Cardiac muscle cell (in vitro differentiated cells and primary cell): ENCODE data around the gene ADAMTS2. TPM values are rescaled to one million over a fixed set of nuclear protein-coding genes. Genes with fewer than 3 reads are reported as not detected.
"Not testable (repeated sequence)": the region's sequence is repeated elsewhere in the genome, so short reads cannot be mapped to it uniquely, and the experiment has no call there.

Source experiments
- DNase-seq, 2 donors: peaks; one replicate each; pipeline versions ENCODE4 v3.0.0 to v3.0.0-alpha.2; 2010 to 2017; ENCODE audit warnings: low read depth in 1 of 2, low spot score in 1 of 2
- H3K27ac ChIP-seq: fragments of 200-600 bp; sonication (generic); 2 replicates; pipeline ENCODE4 v1.5.1; 2016
- H3K27me3 ChIP-seq: fragments of 200-600 bp; sonication (generic); 2 replicates; pipeline ENCODE4 v1.6.0; 2016; ENCODE audit warnings: control low read depth
- H3K36me3 ChIP-seq: fragments of 200-600 bp; sonication (generic); 2 replicates; pipeline ENCODE4 v1.5.1; 2016; ENCODE audit warnings: control low read depth
- H3K4me1 ChIP-seq: fragments of 200-600 bp; sonication (generic); 2 replicates; pipeline ENCODE4 v1.8.1; 2017; ENCODE audit warnings: low read depth, mild to moderate bottlenecking, mixed run types
- H3K4me3 ChIP-seq: fragments of 200-600 bp; sonication (generic); 2 replicates; pipeline ENCODE4 v1.5.1; 2016; ENCODE audit warnings: mild to moderate bottlenecking
- H3K9me3 ChIP-seq: fragments of 200-600 bp; sonication (generic); 2 replicates; pipeline ENCODE4 v1.5.1; 2017; ENCODE audit warnings: low read depth, mild to moderate bottlenecking, control low read depth
- polyA plus RNA-seq: library from polyadenylated mRNA; unstranded; fragments of >200 nt; fragmentation: Nextera tagmentation; extraction: Ambion mirVana; gene quantifications from 2 replicates; pipeline ENCODE4 v1.2.1, GENCODE V29; 2016
- total RNA-seq: library from RNA; depleted of rRNA; stranded (reverse); fragments of >200 nt; gene quantifications from 2 replicates; pipeline ENCODE4 v1.2.3, GENCODE V29; 2016
- TF ChIP-seq, protein P1 (sequence below): IDR thresholded peaks from 2 replicates; pipeline ENCODE4 v1.5.1; 2012; ENCODE audit warnings: low read depth, mild to moderate bottlenecking, low read length

Gene ADAMTS2
- total and polyA plus RNA-seq, 2 experiments from 2014 or later, result 3.1 to 8.8 TPM

DNA sequence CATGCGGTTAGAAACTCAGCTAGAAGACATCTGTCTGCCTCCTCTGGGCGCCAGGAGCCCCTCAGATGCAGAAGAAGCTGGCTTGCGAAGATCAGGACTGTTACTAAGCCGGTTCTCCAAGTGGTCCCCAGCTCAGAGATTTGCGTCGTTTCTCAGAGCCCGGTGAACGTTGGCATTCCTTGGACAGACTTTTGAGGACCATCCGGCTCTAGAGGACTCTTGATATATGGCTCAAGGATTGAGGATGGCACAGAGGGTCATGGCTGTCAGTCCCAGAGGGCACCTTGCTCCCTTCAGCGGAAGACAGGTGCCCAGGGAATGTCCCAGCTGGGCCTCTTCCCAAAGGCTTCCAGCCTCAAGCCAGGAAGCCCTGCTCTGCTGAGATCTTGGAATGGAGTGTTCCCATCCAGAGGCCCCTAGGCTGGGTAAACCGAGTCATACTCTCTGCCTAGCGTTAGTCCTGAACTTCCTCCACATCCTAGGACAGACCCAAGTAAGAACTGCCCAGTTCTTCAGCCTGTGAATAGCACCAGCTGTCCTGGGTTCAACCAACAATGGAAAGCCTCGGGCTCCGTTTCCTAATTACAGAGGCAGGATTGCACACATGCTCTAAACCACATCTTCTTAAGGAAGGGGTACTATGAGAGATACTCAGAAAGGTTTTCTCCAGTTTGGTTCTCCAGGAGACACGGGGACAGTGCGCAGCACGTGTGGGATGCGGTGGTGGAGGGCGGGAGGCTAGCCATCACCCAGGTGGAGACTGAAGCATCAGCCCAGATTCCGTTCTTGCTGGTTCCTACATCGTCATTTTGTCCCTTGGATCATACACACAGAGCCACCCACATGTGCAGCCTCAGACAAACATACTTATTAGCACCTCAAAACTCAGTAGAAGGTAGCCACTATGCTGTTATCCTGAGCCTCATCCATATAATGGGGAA lies 233.7 kb downstream of the ADAMTS2 start:
- no peaks in the 10 kb centered on the region for H3K9me3 ChIP-seq
- no peak overlapping the region for H3K4me3 ChIP-seq
- TF ChIP-seq, protein P1, sequence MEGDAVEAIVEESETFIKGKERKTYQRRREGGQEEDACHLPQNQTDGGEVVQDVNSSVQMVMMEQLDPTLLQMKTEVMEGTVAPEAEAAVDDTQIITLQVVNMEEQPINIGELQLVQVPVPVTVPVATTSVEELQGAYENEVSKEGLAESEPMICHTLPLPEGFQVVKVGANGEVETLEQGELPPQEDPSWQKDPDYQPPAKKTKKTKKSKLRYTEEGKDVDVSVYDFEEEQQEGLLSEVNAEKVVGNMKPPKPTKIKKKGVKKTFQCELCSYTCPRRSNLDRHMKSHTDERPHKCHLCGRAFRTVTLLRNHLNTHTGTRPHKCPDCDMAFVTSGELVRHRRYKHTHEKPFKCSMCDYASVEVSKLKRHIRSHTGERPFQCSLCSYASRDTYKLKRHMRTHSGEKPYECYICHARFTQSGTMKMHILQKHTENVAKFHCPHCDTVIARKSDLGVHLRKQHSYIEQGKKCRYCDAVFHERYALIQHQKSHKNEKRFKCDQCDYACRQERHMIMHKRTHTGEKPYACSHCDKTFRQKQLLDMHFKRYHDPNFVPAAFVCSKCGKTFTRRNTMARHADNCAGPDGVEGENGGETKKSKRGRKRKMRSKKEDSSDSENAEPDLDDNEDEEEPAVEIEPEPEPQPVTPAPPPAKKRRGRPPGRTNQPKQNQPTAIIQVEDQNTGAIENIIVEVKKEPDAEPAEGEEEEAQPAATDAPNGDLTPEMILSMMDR, result no peak
- H3K36me3 ChIP-seq, result no peaks in the 10 kb centered on the region
- DNase-seq, result no peak
- no peaks in the 10 kb centered on the region for H3K27me3 ChIP-seq
- H3K4me1 ChIP-seq, result no peaks in the 10 kb centered on the region
- H3K27ac ChIP-seq, result no peak overlapping the region

DNA sequence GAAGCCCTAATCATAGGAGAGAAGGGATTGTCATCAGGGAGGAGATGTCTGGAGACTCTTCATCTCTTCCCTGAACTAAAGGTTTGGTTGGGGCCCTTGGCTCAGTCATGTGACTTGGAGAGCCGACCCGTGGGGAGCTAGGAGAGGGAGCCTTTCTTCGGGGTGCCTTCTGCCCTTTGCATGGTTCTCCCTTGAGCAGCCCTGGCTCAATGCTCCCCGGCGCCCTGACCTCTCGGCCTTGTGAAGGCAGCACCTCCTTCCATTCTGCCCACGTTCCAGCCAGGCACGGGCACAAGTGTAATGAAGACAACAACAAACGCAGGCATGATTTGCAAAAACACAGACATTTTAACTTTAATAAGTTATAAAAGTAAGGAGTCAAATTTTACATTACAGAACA lies 234.7 kb downstream of the ADAMTS2 start:
- Histone ChIP-seq H3K27ac (no peak overlapping the region), H3K4me3 (no peak overlapping the region), H3K27me3 (no peaks in the 10 kb centered on the region), H3K4me1 (no peaks in the 10 kb centered on the region), H3K36me3 (no peaks in the 10 kb centered on the region), H3K9me3 (no peaks in the 10 kb centered on the region)
- TF ChIP-seq, protein P1, result no peak
- no peak for DNase-seq

DNA sequence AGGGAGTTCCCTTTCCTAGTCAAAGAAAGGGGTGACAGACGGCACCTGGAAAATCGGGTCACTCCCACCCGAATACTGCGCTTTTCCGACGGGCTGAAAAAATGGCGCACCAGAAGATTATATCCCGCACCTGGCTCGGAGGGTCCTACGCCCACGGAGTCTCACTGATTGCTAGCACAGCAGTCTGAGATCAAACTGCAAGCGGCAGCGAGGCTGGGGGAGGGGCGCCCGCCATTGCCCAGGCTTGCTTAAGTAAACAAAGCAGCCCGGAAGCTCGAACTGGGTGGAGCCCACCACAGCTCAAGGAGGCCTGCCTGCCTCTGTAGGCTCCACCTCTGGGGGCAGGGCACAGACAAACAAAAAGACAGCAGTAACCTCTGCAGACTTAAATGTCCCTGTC lies 244.0 kb downstream of the ADAMTS2 start:
- H3K4me1 ChIP-seq, H3K27ac ChIP-seq, H3K36me3 ChIP-seq, H3K9me3 ChIP-seq, H3K4me3 ChIP-seq, DNase-seq, H3K27me3 ChIP-seq: not testable (repeated sequence)

DNA sequence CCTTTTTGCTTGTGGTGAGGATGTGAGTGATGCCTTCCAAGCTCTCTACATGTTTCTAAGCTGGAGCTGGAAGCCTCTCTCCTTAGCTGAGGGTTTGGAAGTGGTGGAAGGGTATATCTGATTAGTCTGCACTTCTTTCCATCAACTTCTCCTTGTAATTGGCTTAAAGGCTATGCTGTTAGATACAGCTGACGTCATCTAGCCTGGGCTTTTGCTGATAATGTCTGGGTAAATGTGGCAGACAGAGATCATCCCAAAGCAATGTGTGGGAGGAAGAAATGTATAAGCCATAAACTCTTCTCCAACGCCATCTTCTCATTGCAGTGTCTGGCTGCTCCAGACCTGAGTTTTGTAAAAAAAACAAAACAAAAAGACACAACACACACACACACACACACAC lies 255.8 kb downstream of the ADAMTS2 start:
- Histone ChIP-seq H3K4me1 (no peaks in the 10 kb centered on the region), H3K36me3 (no peaks in the 10 kb centered on the region), H3K27me3 (no peaks in the 10 kb centered on the region), H3K9me3 (no peaks in the 10 kb centered on the region), H3K4me3 (no peak overlapping the region), H3K27ac (no peak overlapping the region)
- TF ChIP-seq, protein P1, result no peak
- DNase-seq, result no peak

DNA sequence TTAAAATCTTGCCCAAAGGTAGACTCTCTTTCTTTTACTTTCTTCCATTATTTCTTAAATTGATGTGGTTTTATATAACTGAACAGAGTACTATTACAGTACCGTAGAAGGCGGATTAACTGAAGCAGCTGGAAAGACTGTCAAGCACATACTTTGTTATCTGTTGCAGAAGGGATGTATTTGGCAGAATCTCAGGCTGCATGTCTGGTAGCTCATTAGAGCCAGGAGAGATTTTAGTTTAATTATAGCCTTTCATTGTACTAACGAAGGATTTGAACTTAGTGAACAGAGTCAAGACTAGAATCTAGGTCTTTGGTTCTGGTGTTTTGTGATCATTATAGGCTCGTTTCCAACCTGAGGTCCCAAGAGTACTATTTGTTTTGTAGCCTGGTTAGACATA lies 264.5 kb downstream of the ADAMTS2 start:
- Histone ChIP-seq H3K4me1 (no peaks in the 10 kb centered on the region), H3K36me3 (no peaks in the 10 kb centered on the region), H3K4me3 (no peak overlapping the region), H3K9me3 (no peaks in the 10 kb centered on the region), H3K27ac (no peak overlapping the region), H3K27me3 (no peaks in the 10 kb centered on the region)
- TF ChIP-seq, protein P1, result no peak
- no peak for DNase-seq
